Thyroid gland (tissue), 4 donors: Measurements from ENCODE around the gene ZNF536. TPM values are rescaled to one million over a fixed set of nuclear protein-coding genes. Genes with fewer than 3 reads are reported as not detected.

Experiments
- DNase-seq, 2 donors: peaks; one replicate each; pipeline ENCODE4 v3.0.0-alpha.2; 2019
- H3K27ac ChIP-seq, 3 donors: fragments of 200-600 bp; sonication (generic); 1 replicate in 2 of 3; 2 replicates in 1 of 3; pipeline ENCODE4 v1.5.1; 2016 to 2019; ENCODE audit warnings: mild to moderate bottlenecking in 1 of 3, moderate library complexity in 1 of 3
- H3K27me3 ChIP-seq: fragments of 200-600 bp; sonication (generic); one replicate; pipeline ENCODE4 v1.5.1; 2019
- H3K36me3 ChIP-seq, 2 donors: fragments of 200-600 bp; sonication (generic); one replicate each; pipeline ENCODE4 v1.5.1; 2016 to 2019
- H3K4me1 ChIP-seq, 2 donors: fragments of 200-600 bp; sonication (generic); one replicate each; pipeline ENCODE4 v1.5.1; 2017 to 2019
- H3K4me3 ChIP-seq, 3 donors: fragments of 200-600 bp; sonication (generic); replicated peaks in 1 of 3; 1 replicate in 2 of 3; 2 replicates in 1 of 3; pipeline ENCODE4 v1.5.1; 2016; ENCODE audit warnings: mild to moderate bottlenecking in 1 of 3
- H3K9me3 ChIP-seq: fragments of 200-600 bp; sonication (generic); one replicate; pipeline ENCODE4 v1.5.1; 2017
- CTCF ChIP-seq, 6 experiments: fragments of 200-600 bp in 3 of 6; fragments of 450-650 bp in 3 of 6; sonication (generic) in 3 of 6; IDR thresholded peaks; one replicate each; pipeline ENCODE4 v1.5.1; 2016 to 2019; ENCODE audit warnings: antibody characterized with exemption in 6 of 6, mild to moderate bottlenecking in 2 of 6, inconsistent platforms in 1 of 6, moderate library complexity in 1 of 6
- POLR2A ChIP-seq, 2 donors: fragments of 450-650 bp; IDR thresholded peaks; one replicate each; pipeline ENCODE4 v1.6.1; 2017; ENCODE audit warnings: antibody characterized with exemption in 2 of 2, mild to moderate bottlenecking in 2 of 2, moderate library complexity in 1 of 2
- WGBS, 2 donors: methylation state at CpG; one replicate each; pipeline ENCODE4 v1.1.5; 2017; 5-methylcytosine and 5-hydroxymethylcytosine counted together
- intact Hi-C: fragments of 100-400 bp; cut with DNase I; formaldehyde crosslinking; loops from one replicate; pipeline ENCODE4 v1.15.1; 2023
- total RNA-seq, 4 donors: library from RNA; depleted of rRNA; stranded (reverse); fragments of >200 nt; gene quantifications; one replicate each; pipeline ENCODE4 v1.2.3, GENCODE V29; 2016

The ZNF536 gene
- total RNA-seq, 4 donors from 2014 or later = 1.1 to 10.8 (median 5.3) TPM

GRCh38 chr19:30549151-30549550, 177.0 kb downstream of the ZNF536 start:
- 85 to 94% methylated on average over 12 of the region's 13 CpGs for WGBS, 2 donors
- DNase-seq = no peak
- Histone ChIP-seq H3K9me3 (no peaks in the 10 kb centered on the region), H3K4me3 (no peak overlapping the region), H3K27ac (no peak overlapping the region), H3K4me1 (no peaks in the 10 kb centered on the region), H3K36me3 (no peaks in the 10 kb centered on the region), H3K27me3 (no peaks in the 10 kb centered on the region)
- TF ChIP-seq CTCF (IDR thresholded peaks at IDR 0.05) (no peak), POLR2A (IDR thresholded peaks at IDR 0.05) (no peak)
- intact Hi-C loops = no loop called here

GRCh38 chr19:30551271-30551670, 179.1 kb downstream of the ZNF536 start:
- Histone ChIP-seq H3K4me1 (no peaks in the 10 kb centered on the region), H3K27ac (no peak overlapping the region), H3K4me3 (no peak overlapping the region), H3K27me3 (no peaks in the 10 kb centered on the region), H3K9me3 (no peaks in the 10 kb centered on the region), H3K36me3 (no peaks in the 10 kb centered on the region)
- DNase-seq = no peak
- intact Hi-C loops = no loop called here
- TF ChIP-seq POLR2A (IDR thresholded peaks at IDR 0.05) (no peak), CTCF (IDR thresholded peaks at IDR 0.05) (no peak)
- 69 to 70% methylated on average over 11 of the region's 11 CpGs for WGBS, 2 donors

- TF ChIP-seq POLR2A (IDR thresholded peaks at IDR 0.05) = no peak
- no peak for TF ChIP-seq CTCF (IDR thresholded peaks at IDR 0.05)
- 96 to 99% methylated on average over 5 of the region's 5 CpGs for WGBS, 2 donors
- DNase-seq = no peak
- no peak overlapping the region for H3K4me3 ChIP-seq
- no peaks in the 10 kb centered on the region for H3K9me3 ChIP-seq
- no peaks in the 10 kb centered on the region for H3K27me3 ChIP-seq
- no peaks in the 10 kb centered on the region for H3K4me1 ChIP-seq
- no peak overlapping the region for H3K27ac ChIP-seq
- intact Hi-C loops = no loop called here
- H3K36me3 ChIP-seq = no peaks in the 10 kb centered on the region
These were observed 180.4 kb downstream of the ZNF536 start for GRCh38 chr19:30552593-30552992.

- WGBS, 2 donors = 76 to 77% methylated on average over 12 of the region's 12 CpGs
- intact Hi-C loops = no loop called here
- H3K27me3 ChIP-seq = no peaks in the 10 kb centered on the region
- H3K4me3 ChIP-seq = no peak overlapping the region
- TF ChIP-seq CTCF (IDR thresholded peaks at IDR 0.05) (no peak), POLR2A (IDR thresholded peaks at IDR 0.05) (no peak)
- no peaks in the 10 kb centered on the region for H3K4me1 ChIP-seq
- H3K27ac ChIP-seq = no peak overlapping the region
- no peaks in the 10 kb centered on the region for H3K36me3 ChIP-seq
- H3K9me3 ChIP-seq = no peaks in the 10 kb centered on the region
- DNase-seq = no peak
These were observed 183.0 kb downstream of the ZNF536 start for GRCh38 chr19:30555075-30555790.

- Histone ChIP-seq H3K4me3 (no peak overlapping the region), H3K27me3 (no peaks in the 10 kb centered on the region), H3K4me1 (no peaks in the 10 kb centered on the region), H3K27ac (no peak overlapping the region), H3K9me3 (no peaks in the 10 kb centered on the region), H3K36me3 (no peaks in the 10 kb centered on the region)
- WGBS, 2 donors = 94 to 100% methylated on average over 1 of the region's 1 CpG
- TF ChIP-seq CTCF (IDR thresholded peaks at IDR 0.05) (no peak), POLR2A (IDR thresholded peaks at IDR 0.05) (no peak)
- no peak for DNase-seq
- intact Hi-C loops = no loop called here
These were observed 183.6 kb downstream of the ZNF536 start for GRCh38 chr19:30555791-30556110.
